HepG2 (cell line): ENCODE measurements around the gene PSMD1.

Experiments used
- CREB1 ChIP-seq, 2 experiments: fragments of 450-650 bp in 1 of 2; IDR thresholded peaks; 2 replicates each; pipeline ENCODE4 v1.6.1; 2016 to 2017; ENCODE audit warnings: control low read depth in 1 of 2, mild to moderate bottlenecking in 1 of 2, missing compliant biosample characterization in 1 of 2, missing genetic modification characterization in 1 of 2
- MAFK ChIP-seq, 2 experiments: IDR thresholded peaks in 1 of 2; conservative IDR thresholded peaks in 1 of 2; 2 replicates each; pipeline ENCODE4 v1.6.1; 2011; ENCODE audit warnings: improper control_type of control experiment in 2 of 2, low read length in 2 of 2
- POLR2A ChIP-seq, 2 experiments: IDR thresholded peaks; 2 replicates each; pipeline ENCODE4 v1.6.1; 2011; ENCODE audit warnings: low read depth in 2 of 2, low read length in 2 of 2, mild to moderate bottlenecking in 1 of 2, moderate library complexity in 1 of 2; ENCODE audit not compliant: insufficient read depth in 1 of 2
- STAG1 ChIP-seq: sonication (generic); formaldehyde crosslinking; IDR thresholded peaks from 2 replicates; pipeline ENCODE4 v1.4.0; 2020; ENCODE audit warnings: missing genetic modification reagents
- ZNF101 ChIP-seq: sonication (generic); formaldehyde crosslinking; IDR thresholded peaks from 2 replicates; pipeline ENCODE4 v1.4.0; 2020; ENCODE audit warnings: mild to moderate bottlenecking, low read depth, missing genetic modification reagents, borderline replicate concordance
- ZNF512B ChIP-seq: sonication (generic); formaldehyde crosslinking; IDR thresholded peaks from 2 replicates; pipeline ENCODE4 v1.5.1; 2020; ENCODE audit warnings: missing genetic modification reagents, mild to moderate bottlenecking, borderline replicate concordance
- ZNF597 ChIP-seq: sonication (generic); formaldehyde crosslinking; IDR thresholded peaks from 2 replicates; pipeline ENCODE4 v1.5.0; 2020; ENCODE audit warnings: missing genetic modification reagents
- ZNF83 ChIP-seq: sonication (generic); formaldehyde crosslinking; IDR thresholded peaks from 2 replicates; pipeline ENCODE4 v1.4.0; 2020; ENCODE audit warnings: missing genetic modification reagents, mild to moderate bottlenecking, borderline replicate concordance
- ZSCAN12 ChIP-seq: sonication (generic); formaldehyde crosslinking; IDR thresholded peaks from 2 replicates; pipeline ENCODE4 v1.9.0; 2021; ENCODE audit warnings: mild to moderate bottlenecking, missing genetic modification reagents
- ZSCAN9 ChIP-seq: IDR thresholded peaks from 2 replicates; pipeline ENCODE4 v1.6.1; 2016; ENCODE audit warnings: borderline replicate concordance

GRCh38 chr2:231110551-231110950 lies 53.9 kb downstream of the PSMD1 start:
- TF ChIP-seq MAFK (conservative IDR thresholded peaks at IDR 0.05 in 1 of 2, IDR thresholded peaks at IDR 0.05 in 1 of 2; ENCODE audit: low read length in 2 of 2): no peak
- no peak for TF ChIP-seq ZNF512B (CRISPR knock-in tag)
- no peak for TF ChIP-seq ZNF597
- no peak for TF ChIP-seq ZNF101 (CRISPR knock-in tag)
- TF ChIP-seq ZSCAN9: no peak
- no peak for TF ChIP-seq POLR2A (IDR thresholded peaks at IDR 0.05; ENCODE audit: insufficient read depth in 1 of 2, low read depth in 2 of 2, low read length in 2 of 2)
- TF ChIP-seq CREB1 (IDR thresholded peaks at IDR 0.05): no peak
- no peak for TF ChIP-seq CREB1 (CRISPR knock-in tag; IDR thresholded peaks at IDR 0.05)
- TF ChIP-seq STAG1 (CRISPR knock-in tag): no peak
- TF ChIP-seq ZSCAN12 (CRISPR knock-in tag): no peak
- no peak for TF ChIP-seq ZNF83 (CRISPR knock-in tag)
